ENCODE measurements around the gene MN1.

The MN1 gene

GRCh38 chr22:27780161-27780575 lies 21.4 kb downstream of the MN1 start:
- DNase-seq: no peak

GRCh38 chr22:27779643-27780042 lies 21.9 kb downstream of the MN1 start:
- DNase-seq: no peak

- no peak for DNase-seq
These were observed 23.1 kb downstream of the MN1 start for GRCh38 chr22:27778294-27779090.

- no peak for DNase-seq
These were observed 24.4 kb downstream of the MN1 start for GRCh38 chr22:27777128-27777527.

GRCh38 chr22:27776650-27776958 lies 25.0 kb downstream of the MN1 start:
- DNase-seq: no peak

- DNase-seq: no peak
These were observed 25.6 kb downstream of the MN1 start for GRCh38 chr22:27775758-27776649.

- DNase-seq: no peak
These were observed 26.4 kb downstream of the MN1 start for GRCh38 chr22:27775087-27775698.

- DNase-seq: no peak
These were observed 27.4 kb downstream of the MN1 start for GRCh38 chr22:27774200-27774599.

GRCh38 chr22:27772984-27773498 lies 28.5 kb downstream of the MN1 start:
- no peak for DNase-seq

GRCh38 chr22:27772081-27772983 lies 29.2 kb downstream of the MN1 start:
- DNase-seq: no peak

- no peak for DNase-seq
These were observed 29.9 kb downstream of the MN1 start for GRCh38 chr22:27771637-27772036.

GRCh38 chr22:27769012-27769411 lies 32.5 kb downstream of the MN1 start:
- DNase-seq: no peak

GRCh38 chr22:27768027-27768653 lies 33.4 kb downstream of the MN1 start:
- DNase-seq: no peak

- DNase-seq: no peak
These were observed 34.9 kb downstream of the MN1 start for GRCh38 chr22:27766679-27767078.

GRCh38 chr22:27765706-27766291 lies 35.8 kb downstream of the MN1 start:
- DNase-seq: no peak

- no peak for DNase-seq
These were observed 36.8 kb downstream of the MN1 start for GRCh38 chr22:27764722-27765236.

- DNase-seq: no peak
These were observed 39.9 kb downstream of the MN1 start for GRCh38 chr22:27761665-27762064.

- no peak for DNase-seq
These were observed 40.6 kb downstream of the MN1 start for GRCh38 chr22:27761000-27761399.

GRCh38 chr22:27760474-27760873 lies 41.1 kb downstream of the MN1 start:
- DNase-seq: no peak

- DNase-seq: no peak
These were observed 43.5 kb downstream of the MN1 start for GRCh38 chr22:27757928-27758525.

- DNase-seq: no peak
These were observed 45.3 kb downstream of the MN1 start for GRCh38 chr22:27756212-27756660.
